ENCODE results near the gene ALOX12. TPM values are rescaled to one million over a fixed set of nuclear protein-coding genes. Genes with fewer than 3 reads are reported as not detected.

ALOX12 gene
- total RNA-seq, 1 donor from 2014 or later: 0.21 TPM

- Histone ChIP-seq H3K4me3 (peak overlapping the region; percentile 100), H3K9me3 (ENCODE audit: low read depth) (no peaks in the 10 kb centered on the region), H3K79me2 (ENCODE audit: low read depth) (peaks cover 42% of the 10 kb centered on the region)
Measured at GRCh38 chr17:7011942-7012254, 16.0 kb downstream of the ALOX12 start.

GRCh38 chr17:7014261-7014994 lies 18.6 kb downstream of the ALOX12 start:
- H3K4me3 Mint-ChIP-seq: peak overlapping the region; percentile 98
- Histone ChIP-seq H2AFZ (replicated peaks) (peak overlapping the region; percentile 71), H3K4me1 (peaks cover 18% of the 10 kb centered on the region)

More at GRCh38 chr17:7011942-7012254, 16.0 kb downstream of the ALOX12 start:
- Mint-ChIP-seq H3K27ac (peak overlapping the region; percentile 100), H3K36me3 (no peaks in the 10 kb centered on the region), H3K4me1 (peaks cover 52% of the 10 kb centered on the region), H3K27me3 (ENCODE audit: insufficient read depth, low read depth) (peaks cover 8% of the 10 kb centered on the region), H3K9me3 (no peaks in the 10 kb centered on the region), H3K4me3 (peak overlapping the region; percentile 98)
- H3K4me2 ChIP-seq: peak overlapping the region; percentile 99
- H3K36me3 ChIP-seq: no peaks in the 10 kb centered on the region
- H4K20me1 ChIP-seq (ENCODE audit: low read depth): no peaks in the 10 kb centered on the region
- H3K27ac ChIP-seq: no peak overlapping the region
- H3K27me3 ChIP-seq: no peaks in the 10 kb centered on the region
- H3K9ac ChIP-seq: peak overlapping the region; percentile 99
- TF ChIP-seq EZH2phosphoT487 (IDR thresholded peaks at IDR 0.05): no peak
- TF ChIP-seq EZH2 (IDR thresholded peaks at IDR 0.05): no peak
- no peak for TF ChIP-seq CTCF (IDR thresholded peaks at IDR 0.05)
- H3K4me1 ChIP-seq: peaks cover 18% of the 10 kb centered on the region
- DNase-seq (ENCODE audit: low spot score): no peak
- H3F3A ChIP-seq (ENCODE audit: low read depth): peaks cover 25% of the 10 kb centered on the region
- H2AFZ ChIP-seq (replicated peaks): peak overlapping the region; percentile 99

GRCh38 chr17:7014995-7015958 lies 19.4 kb downstream of the ALOX12 start:
- Histone ChIP-seq H3K36me3 (no peaks in the 10 kb centered on the region), H3K27ac (peak overlapping the region; percentile 42), H3K9me3 (ENCODE audit: low read depth) (no peaks in the 10 kb centered on the region), H3K27me3 (peaks cover 2% of the 10 kb centered on the region), H3K9ac (peak overlapping the region; percentile 40), H3F3A (ENCODE audit: low read depth) (peaks cover 25% of the 10 kb centered on the region), H4K20me1 (ENCODE audit: low read depth) (no peaks in the 10 kb centered on the region), H3K4me3 (peak overlapping the region; percentile 100), H3K4me1 (peaks cover 18% of the 10 kb centered on the region), H3K79me2 (ENCODE audit: low read depth) (peaks cover 38% of the 10 kb centered on the region), H3K4me2 (peak overlapping the region; percentile 99), H2AFZ (replicated peaks) (peak overlapping the region; percentile 71)
- Mint-ChIP-seq H3K4me3 (peak overlapping the region; percentile 91), H3K27me3 (ENCODE audit: insufficient read depth, low read depth) (peaks cover 5% of the 10 kb centered on the region), H3K36me3 (peaks cover 2% of the 10 kb centered on the region), H3K9me3 (no peaks in the 10 kb centered on the region), H3K4me1 (peaks cover 71% of the 10 kb centered on the region), H3K27ac (peak overlapping the region; percentile 78)
- TF ChIP-seq EZH2 (IDR thresholded peaks at IDR 0.05) (no peak), CTCF (IDR thresholded peaks at IDR 0.05) (peak; percentile 1), EZH2phosphoT487 (IDR thresholded peaks at IDR 0.05) (no peak)
- DNase-seq (ENCODE audit: low spot score): peak; percentile 21

More at GRCh38 chr17:7014261-7014994, 18.6 kb downstream of the ALOX12 start:
- Histone ChIP-seq H3K4me2 (peak overlapping the region; percentile 99), H3K4me3 (peak overlapping the region; percentile 100), H3K9ac (peak overlapping the region; percentile 40), H3K36me3 (no peaks in the 10 kb centered on the region), H3K27ac (peak overlapping the region; percentile 78), H3K27me3 (no peaks in the 10 kb centered on the region), H4K20me1 (ENCODE audit: low read depth) (no peaks in the 10 kb centered on the region), H3K9me3 (ENCODE audit: low read depth) (no peaks in the 10 kb centered on the region), H3F3A (ENCODE audit: low read depth) (peaks cover 25% of the 10 kb centered on the region), H3K79me2 (ENCODE audit: low read depth) (peaks cover 42% of the 10 kb centered on the region)
- peak; percentile 99 for DNase-seq (ENCODE audit: low spot score)
- H3K9me3 Mint-ChIP-seq: no peaks in the 10 kb centered on the region
- H3K36me3 Mint-ChIP-seq: peaks cover 2% of the 10 kb centered on the region
- TF ChIP-seq CTCF (IDR thresholded peaks at IDR 0.05) (peak; percentile 76), EZH2phosphoT487 (IDR thresholded peaks at IDR 0.05) (no peak), EZH2 (IDR thresholded peaks at IDR 0.05) (no peak)
- peak overlapping the region; percentile 95 for H3K27ac Mint-ChIP-seq
- H3K4me1 Mint-ChIP-seq: peaks cover 65% of the 10 kb centered on the region
- peaks cover 5% of the 10 kb centered on the region for H3K27me3 Mint-ChIP-seq (ENCODE audit: insufficient read depth, low read depth)
